GM23338 (cell line): Measurements from ENCODE around the gene AP3S1. TPM values are rescaled to one million over a fixed set of nuclear protein-coding genes. Genes with fewer than 3 reads are reported as not detected.
A peak's percentile ranks its signal among the peaks of the same experiment; 100 is the strongest.

Source experiments
- ATAC-seq: fragments of 200-7000 bp; cut with Tn5 transposase; 3 replicates; pipeline ENCODE4 v1.9.1; 2020
- DNase-seq: peaks from one replicate; pipeline ENCODE4 v3.0.0-alpha.2; 2015; ENCODE audit warnings: low spot score
- H2AFZ ChIP-seq: fragments of 200-600 bp; sonication (generic); 2 replicates; pipeline ENCODE4 v1.8.0; 2016; ENCODE audit warnings: antibody characterized with exemption, mild to moderate bottlenecking, moderate library complexity
- H3F3A ChIP-seq: fragments of 200-600 bp; sonication (generic); replicated peaks from 2 replicates; pipeline ENCODE4 v1.8.0; 2017; ENCODE audit warnings: antibody characterized with exemption, mixed run types, low read depth
- H3K27ac ChIP-seq: fragments of 200-600 bp; sonication (generic); 2 replicates; pipeline ENCODE4 v1.6.1; 2016; ENCODE audit warnings: low read depth
- H3K27me3 ChIP-seq: fragments of 200-600 bp; sonication (generic); 2 replicates; pipeline ENCODE4 v1.8.0; 2016; ENCODE audit warnings: mild to moderate bottlenecking, mixed run types, moderate library complexity; ENCODE audit not compliant: insufficient read depth
- H3K36me3 ChIP-seq: fragments of 200-600 bp; sonication (generic); 2 replicates; pipeline ENCODE4 v1.8.0; 2016; ENCODE audit warnings: mild to moderate bottlenecking; ENCODE audit not compliant: insufficient read depth
- H3K4me1 ChIP-seq: fragments of 200-600 bp; sonication (generic); 2 replicates; pipeline ENCODE4 v1.8.0; 2016; ENCODE audit warnings: mild to moderate bottlenecking, moderate library complexity; ENCODE audit not compliant: insufficient read depth
- H3K4me2 ChIP-seq: fragments of 200-600 bp; sonication (generic); 2 replicates; pipeline ENCODE4 v1.7.1; 2017; ENCODE audit warnings: mixed run types
- H3K4me3 ChIP-seq: fragments of 200-600 bp; sonication (generic); 2 replicates; pipeline ENCODE4 v1.6.1; 2016; ENCODE audit warnings: mixed run types
- H3K79me2 ChIP-seq: fragments of 200-600 bp; sonication (generic); replicated peaks from 2 replicates; pipeline ENCODE4 v1.8.0; 2017; ENCODE audit warnings: mild to moderate bottlenecking; ENCODE audit not compliant: insufficient read depth
- H3K9me2 ChIP-seq: fragments of 200-600 bp; sonication (generic); 2 replicates; pipeline ENCODE4 v1.8.0; 2017; ENCODE audit not compliant: insufficient read depth
- H4K20me1 ChIP-seq: fragments of 200-600 bp; sonication (generic); replicated peaks from 2 replicates; pipeline ENCODE4 v1.8.0; 2017; ENCODE audit warnings: mild to moderate bottlenecking; ENCODE audit not compliant: insufficient read depth
- H3K27ac Mint-ChIP-seq: 2 replicates; pipeline ENCODE4 v1.8.0; 2020; ENCODE audit warnings: inconsistent platforms, mild to moderate bottlenecking, moderate library complexity, mixed read lengths
- H3K27me3 Mint-ChIP-seq: 3 replicates; pipeline ENCODE4 v1.8.0; 2022; ENCODE audit warnings: low read depth, mild to moderate bottlenecking, moderate library complexity, mixed read lengths, inconsistent platforms; ENCODE audit not compliant: insufficient read depth, poor library complexity
- H3K36me3 Mint-ChIP-seq: 3 replicates; pipeline ENCODE4 v1.8.0; 2021; ENCODE audit warnings: low read depth, mild to moderate bottlenecking, inconsistent platforms, moderate library complexity, mixed read lengths
- H3K4me1 Mint-ChIP-seq: 3 replicates; pipeline ENCODE4 v1.8.0; 2020; ENCODE audit warnings: mild to moderate bottlenecking, inconsistent platforms, mixed read lengths
- H3K4me3 Mint-ChIP-seq: 3 replicates; pipeline ENCODE4 v1.8.0; 2021; ENCODE audit warnings: moderate library complexity, mild to moderate bottlenecking, inconsistent platforms, mixed read lengths
- H3K9me3 Mint-ChIP-seq: 3 replicates; pipeline ENCODE4 v1.8.0; 2020; ENCODE audit warnings: moderate library complexity, mild to moderate bottlenecking, inconsistent platforms, mixed read lengths
- EZH2 ChIP-seq: fragments of 200-600 bp; sonication (generic); IDR thresholded peaks from one replicate; pipeline ENCODE4 v1.8.0; 2017; ENCODE audit warnings: antibody characterized with exemption, mild to moderate bottlenecking, low read depth; ENCODE audit not compliant: unreplicated experiment
- JUNB ChIP-seq: IDR thresholded peaks from one replicate; pipeline ENCODE4 v1.6.1; 2016; ENCODE audit warnings: antibody characterized with exemption; ENCODE audit not compliant: unreplicated experiment
- ZNF462 ChIP-seq: fragments of 250-450 bp; sonication (Bioruptor Pico); IDR thresholded peaks from 2 replicates; pipeline ENCODE4 v1.5.0; 2020; ENCODE audit warnings: mild to moderate bottlenecking, moderate library complexity
- polyA plus RNA-seq: library from polyadenylated mRNA; unstranded; fragments of >200 nt; fragmentation: Nextera tagmentation; extraction: Ambion mirVana; gene quantifications from 2 replicates; pipeline ENCODE4 v1.2.1, GENCODE V29; 2016
- total RNA-seq: library from RNA; depleted of rRNA; stranded (reverse); fragments of >200 nt; shearing (Covaris generic); gene quantifications from 2 replicates; pipeline ENCODE4 v1.2.3, GENCODE V29; 2014

The AP3S1 gene
- total and polyA plus RNA-seq, 2 experiments from 2014 or later = 143 to 232 TPM

- H3K27ac Mint-ChIP-seq = no peak overlapping the region
- H3K4me3 ChIP-seq = peak overlapping the region; percentile 76
- ATAC-seq (peak; percentile 48), DNase-seq (peak; percentile 75)
- no peak for TF ChIP-seq ZNF462 (CRISPR knock-in tag)
- TF ChIP-seq JUNB = no peak
- peak; percentile 87 for TF ChIP-seq EZH2
- peaks cover 43% of the 10 kb centered on the region for H3K27me3 Mint-ChIP-seq
- H3K36me3 ChIP-seq = no peaks in the 10 kb centered on the region
- no peaks in the 10 kb centered on the region for H4K20me1 ChIP-seq
- peaks cover 9% of the 10 kb centered on the region; the same call in 1 of the 2 replicates for H3F3A ChIP-seq
- H3K27me3 ChIP-seq = peaks cover 78% of the 10 kb centered on the region
- no peaks in the 10 kb centered on the region for H3K36me3 Mint-ChIP-seq
- peaks cover 17% of the 10 kb centered on the region for H3K4me1 ChIP-seq
- peak overlapping the region; percentile 95 for H3K4me2 ChIP-seq
- H3K79me2 ChIP-seq = no peaks in the 10 kb centered on the region
- no peaks in the 10 kb centered on the region for H3K9me3 Mint-ChIP-seq
- peak overlapping the region; percentile 100 for H2AFZ ChIP-seq
- H3K27ac ChIP-seq = no peak overlapping the region
- peak overlapping the region; percentile 57 for H3K4me3 Mint-ChIP-seq
- no peaks in the 10 kb centered on the region for H3K9me2 ChIP-seq
- H3K4me1 Mint-ChIP-seq = 0 out of 3 replicates have a peak, but pooled peaks cover 3% of the 10 kb centered on the region
These were observed 119.9 kb downstream of the AP3S1 start for GRCh38 chr5:115961381-115962238.

- peak within 1 kb of the TSS; percentile 100 for H2AFZ ChIP-seq
- no peaks in the 10 kb centered on the region for H3K79me2 ChIP-seq
- no peak; the same call in 1 of the 3 replicates for ATAC-seq
- peak within 1 kb of the TSS; percentile 95 for H3K4me2 ChIP-seq
- peaks cover 9% of the 10 kb centered on the region; the same call in 1 of the 2 replicates for H3F3A ChIP-seq
- Mint-ChIP-seq H3K27me3 (peaks cover 43% of the 10 kb centered on the region), H3K4me3 (peak within 1 kb of the TSS; percentile 57), H3K9me3 (no peaks in the 10 kb centered on the region), H3K27ac (no peak within 1 kb of the TSS), H3K36me3 (no peaks in the 10 kb centered on the region), H3K4me1 (0 out of 3 replicates have a peak, but pooled peaks cover 3% of the 10 kb centered on the region)
- H3K27ac ChIP-seq = no peak within 1 kb of the TSS
- DNase-seq = no peak
- no peaks in the 10 kb centered on the region for H3K9me2 ChIP-seq
- no peaks in the 10 kb centered on the region for H3K36me3 ChIP-seq
- no peaks in the 10 kb centered on the region for H4K20me1 ChIP-seq
- peaks cover 78% of the 10 kb centered on the region for H3K27me3 ChIP-seq
- no peak for TF ChIP-seq JUNB
- peak within 1 kb of the TSS; percentile 76 for H3K4me3 ChIP-seq
- H3K4me1 ChIP-seq = peaks cover 17% of the 10 kb centered on the region
These were observed 120.5 kb downstream of the AP3S1 start, which contains the start of gene LVRN for GRCh38 chr5:115962239-115962564. Gene LVRN (plus strand): TSS chr5:115962475. CDS start chr5:115962618, 143 bp downstream.
